ENCODE measurements around the gene NIPAL3. TPM values are rescaled to one million over a fixed set of nuclear protein-coding genes. Genes with fewer than 3 reads are reported as not detected.

The NIPAL3 gene
- total RNA-seq, 1 donor from 2014 or later: 26.3 TPM

GRCh38 chr1:24390924-24391782 is 24.4 kb upstream of the NIPAL3 start:
- DNase-seq (ENCODE audit: extremely low read depth, low read depth, low spot score): peak; percentile 65

- DNase-seq (ENCODE audit: extremely low read depth, low read depth, low spot score): no peak
These were observed 23.6 kb upstream of the NIPAL3 start for GRCh38 chr1:24391882-24392603.

GRCh38 chr1:24392604-24392946 is 23.0 kb upstream of the NIPAL3 start:
- no peak for DNase-seq (ENCODE audit: extremely low read depth, low read depth, low spot score)

GRCh38 chr1:24392982-24393650 is 22.5 kb upstream of the NIPAL3 start:
- no peak for DNase-seq (ENCODE audit: extremely low read depth, low read depth, low spot score)

- DNase-seq (ENCODE audit: extremely low read depth, low read depth, low spot score): no peak
These were observed 21.7 kb upstream of the NIPAL3 start for GRCh38 chr1:24393892-24394291.

- DNase-seq (ENCODE audit: extremely low read depth, low read depth, low spot score): no peak
These were observed 15.5 kb upstream of the NIPAL3 start for GRCh38 chr1:24400065-24400464.

GRCh38 chr1:24403806-24404205 is 11.8 kb upstream of the NIPAL3 start:
- no peak for DNase-seq (ENCODE audit: extremely low read depth, low read depth, low spot score)

GRCh38 chr1:24406788-24407187 is 8.8 kb upstream of the NIPAL3 start:
- DNase-seq (ENCODE audit: extremely low read depth, low read depth, low spot score): no peak

- no peak for DNase-seq (ENCODE audit: extremely low read depth, low read depth, low spot score)
These were observed 6.1 kb upstream of the NIPAL3 start for GRCh38 chr1:24409535-24409934.

GRCh38 chr1:24410750-24411149 is 4.9 kb upstream of the NIPAL3 start:
- DNase-seq (ENCODE audit: extremely low read depth, low read depth, low spot score): no peak

GRCh38 chr1:24411963-24412362 is 3.6 kb upstream of the NIPAL3 start:
- DNase-seq (ENCODE audit: extremely low read depth, low read depth, low spot score): no peak

- no peak for DNase-seq (ENCODE audit: extremely low read depth, low read depth, low spot score)
These were observed 3.2 kb upstream of the NIPAL3 start for GRCh38 chr1:24412408-24412807.

GRCh38 chr1:24413350-24414163 is 2.0 kb upstream of the NIPAL3 start, which contains the start of gene STPG1:
Gene STPG1 (minus strand): TSS chr1:24413782. CDS start chr1:24401388, 12,394 bp downstream.
- DNase-seq (ENCODE audit: extremely low read depth, low read depth, low spot score): peak; percentile 63

- DNase-seq (ENCODE audit: extremely low read depth, low read depth, low spot score): no peak
These were observed 748 bp upstream of the NIPAL3 start for GRCh38 chr1:24414775-24415333.

- no peak for DNase-seq (ENCODE audit: extremely low read depth, low read depth, low spot score)
These were observed 486 bp downstream of the NIPAL3 start for GRCh38 chr1:24415910-24416665.

GRCh38 chr1:24416666-24417391 is 1.2 kb downstream of the NIPAL3 start:
- DNase-seq (ENCODE audit: extremely low read depth, low read depth, low spot score): no peak

- no peak for DNase-seq (ENCODE audit: extremely low read depth, low read depth, low spot score)
These were observed 2.1 kb downstream of the NIPAL3 start for GRCh38 chr1:24417681-24418080.

GRCh38 chr1:24418898-24419628 is 3.5 kb downstream of the NIPAL3 start:
- DNase-seq (ENCODE audit: extremely low read depth, low read depth, low spot score): no peak

Measured in glomerular endothelial cell (primary cell).